ENCODE results near the gene PTPN2.
"Not testable (repeated sequence)": the region's sequence is repeated elsewhere in the genome, so short reads cannot be mapped to it uniquely, and the experiment has no call there.

The PTPN2 gene

DNA sequence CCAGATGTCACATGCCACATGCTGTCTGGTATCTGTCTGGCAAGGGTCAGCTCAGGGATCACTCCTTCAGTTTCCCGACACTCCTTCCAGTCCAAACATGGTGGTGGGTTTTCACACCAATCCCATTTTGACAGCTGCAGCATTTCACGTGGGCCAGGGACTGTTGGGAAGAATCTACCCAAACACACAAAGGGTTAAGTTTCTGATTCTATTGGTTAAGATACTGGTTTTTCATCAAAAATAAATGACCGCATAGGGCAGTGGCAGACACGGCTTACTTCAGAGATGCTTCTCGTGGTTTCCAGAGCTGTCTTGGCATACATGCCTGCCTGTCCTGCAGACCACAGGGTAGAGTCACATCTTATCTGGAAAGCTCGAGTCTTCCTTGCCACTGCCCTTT lies 101.5 kb downstream of the PTPN2 start:
- H3K9ac ChIP-seq (ENCODE audit: insufficient read length, low read depth), result no peak overlapping the region
- no peak for TF ChIP-seq YY1 (IDR thresholded peaks at IDR 0.05; ENCODE audit: insufficient read depth, insufficient read length)
- no peak for TF ChIP-seq ZNF274 (IDR thresholded peaks at IDR 0.05; ENCODE audit: low read depth, low read length)
- no peak for TF ChIP-seq SUZ12 (IDR thresholded peaks at IDR 0.05; ENCODE audit: extremely low read depth, insufficient read depth, insufficient read length)

DNA sequence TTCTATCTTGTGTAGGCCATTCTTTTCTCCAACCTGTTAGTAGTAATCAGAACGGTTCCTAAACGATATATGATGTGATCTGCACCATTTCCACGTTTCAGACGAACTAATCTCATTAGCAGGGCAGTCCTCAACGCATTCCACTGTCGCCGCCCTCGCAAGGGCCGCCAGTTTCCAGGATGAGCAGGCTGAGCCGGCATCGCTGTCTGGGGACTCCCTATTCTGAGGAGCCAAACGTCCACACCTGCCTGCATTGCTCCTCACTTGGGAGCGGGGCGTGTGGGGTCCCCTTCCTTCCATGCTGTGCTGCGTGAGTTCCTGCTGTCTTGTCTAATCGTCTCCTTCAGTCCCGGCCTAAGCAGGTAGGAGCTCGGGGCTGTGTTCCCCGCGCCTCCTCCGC lies 104.6 kb downstream of the PTPN2 start:
- no peak for TF ChIP-seq YY1 (IDR thresholded peaks at IDR 0.05; ENCODE audit: insufficient read depth, insufficient read length)
- TF ChIP-seq ZNF274 (IDR thresholded peaks at IDR 0.05; ENCODE audit: low read depth, low read length), result no peak
- Histone ChIP-seq H3K9me3 (ENCODE audit: insufficient read depth, low read length) (no peaks in the 10 kb centered on the region), H3K4me3 (ENCODE audit: insufficient read length, low read depth) (no peak overlapping the region), H3K36me3 (ENCODE audit: insufficient read depth, insufficient read length, low read length) (no peaks in the 10 kb centered on the region), H3K27me3 (ENCODE audit: insufficient read depth, insufficient read length) (no peaks in the 10 kb centered on the region), H3K9ac (ENCODE audit: insufficient read length, low read depth) (no peak overlapping the region), H3K4me1 (ENCODE audit: insufficient read depth, insufficient read length) (no peaks in the 10 kb centered on the region)
- DNase-seq (ENCODE audit: low read depth, low spot score), result no peak

More for the DNA sequence above, 101.5 kb downstream of the PTPN2 start:
- H3K9me3 ChIP-seq (ENCODE audit: insufficient read depth, low read length), result no peaks in the 10 kb centered on the region
- H3K4me1 ChIP-seq (ENCODE audit: insufficient read depth, insufficient read length), result no peaks in the 10 kb centered on the region
- no peaks in the 10 kb centered on the region for H3K36me3 ChIP-seq (ENCODE audit: insufficient read depth, insufficient read length, low read length)
- H3K4me3 ChIP-seq (ENCODE audit: insufficient read length, low read depth), result no peak overlapping the region
- DNase-seq (ENCODE audit: low read depth, low spot score), result no peak
- no peaks in the 10 kb centered on the region for H3K27me3 ChIP-seq (ENCODE audit: insufficient read depth, insufficient read length)

DNA sequence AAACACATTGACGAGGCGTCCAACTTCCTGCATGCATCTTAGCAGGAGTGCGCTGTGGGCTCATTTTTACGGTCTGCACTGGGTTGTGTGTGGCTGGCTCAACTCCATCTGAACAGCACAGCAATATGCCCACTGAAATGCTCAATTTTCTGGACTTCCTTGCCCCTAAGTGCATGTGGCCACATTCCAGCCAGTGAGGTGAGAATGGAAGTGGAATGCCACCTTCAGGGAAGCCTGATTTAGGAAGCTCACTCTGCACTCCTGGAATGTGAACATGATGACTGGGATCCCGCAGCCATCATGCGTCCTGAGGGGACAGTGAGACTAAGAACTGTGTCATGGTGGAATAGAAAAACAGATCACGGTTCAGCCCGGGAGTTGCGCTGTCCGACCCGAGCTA lies 105.0 kb downstream of the PTPN2 start:
- Histone ChIP-seq H3K36me3 (ENCODE audit: insufficient read depth, insufficient read length, low read length) (no peaks in the 10 kb centered on the region), H3K9me3 (ENCODE audit: insufficient read depth, low read length) (no peaks in the 10 kb centered on the region), H3K27me3 (ENCODE audit: insufficient read depth, insufficient read length) (no peaks in the 10 kb centered on the region), H3K4me3 (ENCODE audit: insufficient read length, low read depth) (no peak overlapping the region), H3K9ac (ENCODE audit: insufficient read length, low read depth) (no peak overlapping the region), H3K4me1 (ENCODE audit: insufficient read depth, insufficient read length) (no peaks in the 10 kb centered on the region)
- DNase-seq (ENCODE audit: low read depth, low spot score), result no peak
- TF ChIP-seq ZNF274 (IDR thresholded peaks at IDR 0.05; ENCODE audit: low read depth, low read length) (no peak), SUZ12 (IDR thresholded peaks at IDR 0.05; ENCODE audit: extremely low read depth, insufficient read depth, insufficient read length) (no peak), YY1 (IDR thresholded peaks at IDR 0.05; ENCODE audit: insufficient read depth, insufficient read length) (no peak)

DNA sequence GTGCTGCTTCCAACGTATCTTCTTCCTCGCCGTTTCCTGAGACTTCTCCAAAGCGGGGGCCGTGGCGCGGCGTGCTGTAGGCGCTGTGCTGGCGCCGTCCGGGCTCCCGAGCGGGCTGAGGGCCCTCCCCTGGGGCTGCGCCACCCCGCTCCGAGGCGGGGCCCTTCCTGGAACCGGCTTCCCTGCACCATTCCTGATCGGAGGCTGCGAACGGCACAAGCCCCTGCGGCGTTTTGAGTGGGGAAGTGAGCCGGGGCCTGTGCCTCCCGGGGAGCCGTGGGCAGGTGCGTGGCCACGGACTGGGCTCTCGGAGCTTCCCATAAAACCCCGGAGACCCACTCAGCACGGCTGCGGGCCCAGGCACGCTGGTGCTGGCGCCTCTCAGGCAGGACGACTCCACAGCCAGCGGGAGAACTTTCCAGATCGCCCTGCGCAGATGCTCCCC lies 106.5 kb downstream of the PTPN2 start:
- Histone ChIP-seq H3K4me1 (ENCODE audit: insufficient read depth, insufficient read length) (no peaks in the 10 kb centered on the region), H3K9me3 (ENCODE audit: insufficient read depth, low read length) (no peaks in the 10 kb centered on the region), H3K9ac (ENCODE audit: insufficient read length, low read depth) (no peak overlapping the region), H3K36me3 (ENCODE audit: insufficient read depth, insufficient read length, low read length) (no peaks in the 10 kb centered on the region), H3K27me3 (ENCODE audit: insufficient read depth, insufficient read length) (no peaks in the 10 kb centered on the region), H3K4me3 (ENCODE audit: insufficient read length, low read depth) (no peak overlapping the region)
- no peak for DNase-seq (ENCODE audit: low read depth, low spot score)
- TF ChIP-seq ZNF274 (IDR thresholded peaks at IDR 0.05; ENCODE audit: low read depth, low read length) (no peak), YY1 (IDR thresholded peaks at IDR 0.05; ENCODE audit: insufficient read depth, insufficient read length) (no peak), SUZ12 (IDR thresholded peaks at IDR 0.05; ENCODE audit: extremely low read depth, insufficient read depth, insufficient read length) (no peak)

DNA sequence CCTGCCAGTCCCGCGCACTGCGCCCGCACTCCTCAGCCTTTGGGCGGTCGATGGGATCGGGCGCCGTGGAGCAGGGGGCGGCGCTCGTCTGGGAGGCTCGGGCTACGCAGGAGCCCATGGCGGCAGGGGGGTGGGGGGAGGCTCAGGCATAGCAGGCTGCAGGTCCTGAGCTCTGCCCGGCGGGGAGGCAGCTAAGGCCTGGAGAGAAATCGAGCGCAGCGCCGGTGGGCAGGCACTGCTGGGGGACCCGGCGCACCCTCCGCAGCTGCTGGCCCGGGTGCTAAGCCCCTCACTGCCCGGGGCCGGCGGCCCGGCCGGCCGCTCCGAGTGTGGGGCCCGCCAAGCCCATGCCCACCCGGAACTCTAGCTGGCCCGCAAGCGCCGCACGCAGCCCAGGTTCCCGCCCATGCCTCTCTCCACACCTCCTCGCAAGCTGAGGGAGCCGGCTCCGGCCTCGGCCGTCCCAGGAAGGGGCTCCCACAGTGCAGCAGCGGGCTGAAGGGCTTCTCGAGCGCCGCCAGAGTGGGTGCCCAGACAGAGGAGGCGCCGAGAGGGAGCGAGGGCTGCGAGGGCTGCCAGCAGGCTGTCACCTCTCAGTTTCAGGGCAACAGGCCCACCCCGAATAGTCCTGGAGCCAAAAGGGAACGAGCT lies 107.1 kb downstream of the PTPN2 start:
- TF ChIP-seq SUZ12 (IDR thresholded peaks at IDR 0.05; ENCODE audit: extremely low read depth, insufficient read depth, insufficient read length) (no peak), ZNF274 (IDR thresholded peaks at IDR 0.05; ENCODE audit: low read depth, low read length) (no peak), YY1 (IDR thresholded peaks at IDR 0.05; ENCODE audit: insufficient read depth, insufficient read length) (no peak)
- no peak overlapping the region for H3K9ac ChIP-seq (ENCODE audit: insufficient read length, low read depth)
- no peaks in the 10 kb centered on the region for H3K4me1 ChIP-seq (ENCODE audit: insufficient read depth, insufficient read length)
- no peaks in the 10 kb centered on the region for H3K9me3 ChIP-seq (ENCODE audit: insufficient read depth, low read length)
- H3K27me3 ChIP-seq (ENCODE audit: insufficient read depth, insufficient read length), result no peaks in the 10 kb centered on the region
- DNase-seq (ENCODE audit: low read depth, low spot score), result no peak
- no peaks in the 10 kb centered on the region for H3K36me3 ChIP-seq (ENCODE audit: insufficient read depth, insufficient read length, low read length)
- no peak overlapping the region for H3K4me3 ChIP-seq (ENCODE audit: insufficient read length, low read depth)

DNA sequence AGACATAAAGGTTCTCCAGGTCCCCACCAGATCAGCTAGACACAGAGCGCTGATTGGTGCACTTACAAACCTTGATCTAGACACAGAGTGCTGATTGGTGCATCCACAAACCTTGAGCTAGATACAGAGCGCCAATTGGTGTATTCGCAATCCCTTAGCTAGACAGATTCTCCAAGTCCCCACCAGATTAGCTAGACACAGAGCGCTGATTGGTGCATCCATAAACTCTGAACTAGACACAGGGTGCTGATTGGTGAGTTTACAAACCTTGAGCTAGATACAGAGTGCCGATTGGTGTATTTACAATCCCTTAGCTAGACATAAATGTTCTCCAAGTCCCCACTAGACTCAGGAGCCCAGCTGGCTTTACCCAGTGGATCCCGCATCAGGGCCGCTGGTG lies 107.6 kb downstream of the PTPN2 start:
- H3K9ac ChIP-seq (ENCODE audit: insufficient read length, low read depth); DNase-seq (ENCODE audit: low read depth, low spot score); H3K4me3 ChIP-seq (ENCODE audit: insufficient read length, low read depth); H3K9me3 ChIP-seq (ENCODE audit: insufficient read depth, low read length); H3K4me1 ChIP-seq (ENCODE audit: insufficient read depth, insufficient read length); H3K27me3 ChIP-seq (ENCODE audit: insufficient read depth, insufficient read length); H3K36me3 ChIP-seq (ENCODE audit: insufficient read depth, insufficient read length, low read length): not testable (repeated sequence)

DNA sequence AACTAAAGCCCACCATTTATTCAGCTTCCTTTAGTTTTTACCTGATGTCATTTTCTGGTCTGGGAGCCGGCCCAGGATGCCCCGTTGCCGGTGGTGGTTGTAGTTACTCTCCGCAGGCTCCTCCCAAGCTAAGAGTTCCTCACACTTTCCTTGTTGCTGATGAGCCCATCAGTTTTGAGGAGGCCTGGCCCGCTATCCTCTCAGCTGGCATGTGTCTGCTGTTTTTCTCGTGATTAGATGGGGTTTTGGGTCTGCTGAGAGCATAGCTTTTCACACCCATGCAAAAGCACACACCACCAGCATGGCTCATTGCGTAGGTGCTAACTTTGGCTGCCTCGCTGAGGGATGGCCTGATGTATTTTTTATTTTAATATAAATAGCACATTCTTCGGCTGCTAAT lies 109.1 kb downstream of the PTPN2 start:
- Histone ChIP-seq H3K9ac (ENCODE audit: insufficient read length, low read depth) (no peak overlapping the region), H3K4me3 (ENCODE audit: insufficient read length, low read depth) (no peak overlapping the region), H3K36me3 (ENCODE audit: insufficient read depth, insufficient read length, low read length) (no peaks in the 10 kb centered on the region), H3K9me3 (ENCODE audit: insufficient read depth, low read length) (no peaks in the 10 kb centered on the region), H3K4me1 (ENCODE audit: insufficient read depth, insufficient read length) (no peaks in the 10 kb centered on the region), H3K27me3 (ENCODE audit: insufficient read depth, insufficient read length) (no peaks in the 10 kb centered on the region)
- no peak for DNase-seq (ENCODE audit: low read depth, low spot score)
- TF ChIP-seq SUZ12 (IDR thresholded peaks at IDR 0.05; ENCODE audit: extremely low read depth, insufficient read depth, insufficient read length), result no peak
- TF ChIP-seq ZNF274 (IDR thresholded peaks at IDR 0.05; ENCODE audit: low read depth, low read length), result no peak
- no peak for TF ChIP-seq YY1 (IDR thresholded peaks at IDR 0.05; ENCODE audit: insufficient read depth, insufficient read length)

DNA sequence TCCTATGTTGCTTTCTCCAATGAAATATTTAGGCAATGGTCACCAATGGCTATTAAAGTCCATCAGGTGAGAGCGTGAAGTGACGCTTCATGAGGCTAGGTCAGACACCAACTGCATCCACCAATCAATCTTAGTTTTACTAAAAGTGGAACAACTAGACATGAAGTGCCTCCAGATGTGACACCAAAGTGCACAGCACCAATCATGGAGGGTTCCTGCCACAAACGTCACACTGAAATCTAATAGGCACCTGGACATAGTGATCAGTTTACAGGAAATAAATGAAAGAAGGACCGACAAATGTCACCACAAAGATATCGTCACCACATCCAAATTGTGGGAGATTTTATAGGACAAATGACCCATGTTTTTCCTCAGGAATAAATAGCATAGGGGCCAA lies 110.7 kb downstream of the PTPN2 start:
- TF ChIP-seq ZNF274 (IDR thresholded peaks at IDR 0.05; ENCODE audit: low read depth, low read length), result no peak
- no peak for TF ChIP-seq YY1 (IDR thresholded peaks at IDR 0.05; ENCODE audit: insufficient read depth, insufficient read length)
- TF ChIP-seq SUZ12 (IDR thresholded peaks at IDR 0.05; ENCODE audit: extremely low read depth, insufficient read depth, insufficient read length), result no peak
- Histone ChIP-seq H3K9ac (ENCODE audit: insufficient read length, low read depth) (no peak overlapping the region), H3K4me3 (ENCODE audit: insufficient read length, low read depth) (no peak overlapping the region), H3K4me1 (ENCODE audit: insufficient read depth, insufficient read length) (no peaks in the 10 kb centered on the region), H3K36me3 (ENCODE audit: insufficient read depth, insufficient read length, low read length) (no peaks in the 10 kb centered on the region), H3K9me3 (ENCODE audit: insufficient read depth, low read length) (no peaks in the 10 kb centered on the region), H3K27me3 (ENCODE audit: insufficient read depth, insufficient read length) (no peaks in the 10 kb centered on the region)
- DNase-seq (ENCODE audit: low read depth, low spot score), result no peak
